DMS153 treated with DMSO at 0.1 percent for 48 hours (cell line): ENCODE data around the gene FERMT2.
"Not testable (repeated sequence)": the region's sequence is repeated elsewhere in the genome, so short reads cannot be mapped to it uniquely, and the experiment has no call there.

Experiments used
- DNase-seq: peaks from one replicate; lab custom pipeline; 2025; ENCODE audit not compliant: unreplicated experiment; lab: John Stamatoyannopoulos, UW

The FERMT2 gene

DNA sequence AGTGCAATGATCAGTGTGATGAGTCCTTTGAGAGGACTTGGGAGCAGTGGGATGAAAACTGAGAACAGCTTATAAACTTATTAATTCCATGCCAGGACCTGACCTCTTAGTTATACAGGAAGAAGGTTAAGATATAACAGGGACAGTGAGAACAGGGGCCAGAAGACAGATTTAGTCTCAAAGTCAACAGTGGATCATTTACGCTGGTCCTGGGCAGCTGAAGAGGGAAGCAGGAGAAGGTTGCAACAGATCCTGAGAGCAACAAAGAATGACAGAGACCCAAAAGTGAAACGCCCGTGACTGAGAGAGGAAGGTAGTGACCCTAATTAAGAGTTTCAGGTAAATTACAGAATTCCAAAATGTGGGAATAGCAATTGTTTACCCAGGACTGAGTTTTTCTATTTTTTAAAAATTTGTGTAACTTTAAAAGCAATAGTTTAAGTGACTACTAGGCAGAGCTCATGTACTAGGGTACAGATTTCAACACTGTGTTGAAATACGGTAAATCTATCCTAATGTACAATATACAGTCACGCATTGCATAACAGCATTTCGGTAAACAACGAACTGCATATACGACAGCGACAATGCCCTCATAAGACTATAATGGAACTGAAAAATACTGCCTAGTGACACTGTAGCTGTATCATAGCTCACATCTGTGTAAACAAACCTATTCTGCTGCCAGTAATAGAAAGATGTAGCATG, 81.8 kb downstream of the FERMT2 start:
- no peak for DNase-seq

DNA sequence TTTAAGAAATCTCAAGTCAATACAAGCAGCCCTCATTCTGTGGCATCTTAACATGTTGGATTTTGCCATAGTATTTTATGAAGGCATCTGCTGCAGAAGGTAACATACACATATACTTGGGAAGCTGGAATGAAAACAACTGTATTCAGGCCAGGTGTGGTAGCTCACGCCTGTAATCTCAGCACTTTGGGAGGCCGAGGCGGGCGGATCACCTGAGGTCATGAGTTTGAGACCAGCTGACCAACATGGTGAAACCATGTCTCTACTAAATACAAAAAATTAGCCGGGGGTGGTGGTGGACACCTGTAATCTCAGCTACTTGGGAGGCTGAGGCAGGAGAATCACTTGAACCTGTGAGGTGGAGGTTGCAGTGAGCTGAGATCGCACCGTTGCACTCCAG, 86.0 kb downstream of the FERMT2 start:
- DNase-seq, result not testable (repeated sequence)

DNA sequence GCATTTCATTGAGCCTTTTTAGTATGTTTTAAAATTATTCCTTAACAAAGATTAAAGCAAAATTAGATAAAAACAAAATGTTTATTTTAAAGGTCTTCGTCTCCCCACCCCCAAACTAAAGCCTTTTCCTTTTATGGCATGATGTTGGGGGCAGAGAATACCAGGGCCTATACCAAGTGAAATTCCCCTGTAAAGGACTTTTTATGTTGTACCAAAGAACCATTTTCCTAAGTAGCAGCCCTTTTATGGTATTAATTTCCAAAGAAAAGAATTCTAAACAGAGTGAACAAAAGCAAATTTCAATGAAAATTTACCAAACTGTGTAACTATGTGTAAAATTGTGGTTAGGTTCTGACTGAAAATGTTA, 87.5 kb downstream of the FERMT2 start:
- no peak for DNase-seq

GRCh38 chr14:52862632-52863333, 88.1 kb downstream of the FERMT2 start:
- no peak for DNase-seq

DNA sequence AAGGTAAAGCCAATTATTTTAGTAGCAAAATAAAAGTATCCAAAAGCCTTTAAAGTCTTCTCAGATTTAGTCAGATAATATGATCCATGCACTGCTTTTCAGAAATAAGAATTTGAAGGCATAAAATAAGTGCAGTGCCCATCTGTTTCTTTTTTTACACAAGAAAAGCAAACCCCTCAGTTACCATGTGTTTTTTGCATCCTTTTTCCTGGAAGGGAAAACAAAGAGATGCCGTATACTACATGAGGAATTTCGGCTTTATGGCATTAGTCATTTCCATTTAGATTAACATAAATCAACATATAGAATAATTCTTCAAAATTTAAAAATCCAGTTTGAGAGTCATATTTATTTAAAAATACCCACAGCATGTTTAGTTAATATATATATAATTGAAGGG, 89.4 kb downstream of the FERMT2 start:
- no peak for DNase-seq

GRCh38 chr14:52860910-52861309, 89.9 kb downstream of the FERMT2 start:
- DNase-seq, result no peak

- DNase-seq, result no peak
These were observed 90.6 kb downstream of the FERMT2 start for GRCh38 chr14:52860209-52860608.

DNA sequence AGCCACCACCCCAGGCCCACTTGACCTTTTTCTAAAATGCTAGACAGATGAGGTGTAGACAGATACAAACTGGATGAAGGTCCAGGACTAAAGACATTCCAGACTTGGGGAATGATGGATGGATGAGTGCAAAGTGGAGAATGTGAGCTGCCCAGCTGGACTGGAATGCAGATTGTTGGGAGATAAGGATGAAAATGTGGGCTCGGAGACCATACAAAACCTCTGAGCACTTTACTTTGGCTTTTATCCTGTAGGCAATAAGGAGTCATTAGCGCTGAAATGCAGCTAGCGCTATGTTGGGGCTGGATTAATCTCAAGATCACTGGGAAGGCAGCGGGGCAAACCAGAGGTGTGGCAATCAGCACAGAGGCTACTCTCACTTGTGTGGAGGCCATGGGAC, 94.7 kb downstream of the FERMT2 start:
- no peak for DNase-seq

- no peak for DNase-seq
These were observed 97.4 kb downstream of the FERMT2 start for GRCh38 chr14:52853522-52853854.

DNA sequence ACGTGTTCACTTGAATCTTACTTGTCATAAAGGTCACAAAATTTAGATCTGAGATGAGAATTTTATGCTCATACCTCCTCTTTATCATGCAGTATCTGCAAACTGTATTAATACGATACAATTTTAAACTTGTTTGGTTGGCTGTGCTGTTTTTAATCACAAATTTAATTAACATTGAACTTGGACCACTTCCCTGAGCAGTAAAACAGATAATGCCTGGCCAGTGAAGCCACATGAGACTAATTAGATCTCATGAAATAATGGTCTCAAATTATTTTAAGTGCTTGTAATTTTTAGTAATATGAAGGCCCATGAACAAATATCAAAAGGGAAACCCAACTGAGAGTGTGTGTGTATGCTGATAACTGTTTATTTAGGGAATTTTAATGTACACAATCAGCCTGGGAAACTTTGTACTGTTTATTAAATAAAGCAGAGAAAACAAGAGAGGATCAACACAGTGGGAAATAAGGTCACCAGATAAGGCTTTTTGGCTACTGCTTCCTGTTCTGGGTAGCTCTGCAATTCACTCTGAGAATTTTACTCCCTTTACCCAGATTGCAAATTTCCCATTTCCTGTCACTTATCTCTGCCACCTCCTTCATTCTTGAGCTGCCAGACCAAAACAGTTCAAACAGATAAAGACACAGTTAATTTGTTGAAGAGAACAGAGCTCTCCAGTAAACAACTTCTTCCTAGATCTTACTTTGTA, 97.9 kb downstream of the FERMT2 start:
- DNase-seq, result no peak

DNA sequence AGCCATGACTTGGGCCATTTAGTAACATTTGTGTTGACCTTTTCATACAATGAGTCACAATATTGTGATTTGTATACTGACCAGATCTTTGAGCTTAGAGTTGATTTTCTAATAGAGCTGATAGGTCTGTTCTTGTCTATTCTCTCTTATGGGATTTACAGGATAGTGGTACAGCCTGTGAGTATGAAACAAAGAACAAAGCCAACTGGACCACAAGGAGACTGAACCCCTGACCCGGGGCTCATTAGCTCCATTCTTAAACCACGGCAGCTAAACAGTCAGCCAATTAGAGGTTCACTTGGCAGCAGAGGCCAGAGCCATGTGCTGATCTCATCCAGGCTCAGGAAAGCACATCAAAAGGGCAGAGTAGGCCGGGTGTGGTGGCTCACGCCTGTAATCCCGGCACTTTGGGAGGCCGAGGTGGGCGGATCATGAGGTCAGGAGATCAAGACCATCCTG, 100.4 kb downstream of the FERMT2 start:
- DNase-seq, result no peak

- no peak for DNase-seq
These were observed 102.2 kb downstream of the FERMT2 start for GRCh38 chr14:52848626-52849025.

- no peak for DNase-seq
These were observed 104.3 kb downstream of the FERMT2 start for GRCh38 chr14:52846591-52846990.

DNA sequence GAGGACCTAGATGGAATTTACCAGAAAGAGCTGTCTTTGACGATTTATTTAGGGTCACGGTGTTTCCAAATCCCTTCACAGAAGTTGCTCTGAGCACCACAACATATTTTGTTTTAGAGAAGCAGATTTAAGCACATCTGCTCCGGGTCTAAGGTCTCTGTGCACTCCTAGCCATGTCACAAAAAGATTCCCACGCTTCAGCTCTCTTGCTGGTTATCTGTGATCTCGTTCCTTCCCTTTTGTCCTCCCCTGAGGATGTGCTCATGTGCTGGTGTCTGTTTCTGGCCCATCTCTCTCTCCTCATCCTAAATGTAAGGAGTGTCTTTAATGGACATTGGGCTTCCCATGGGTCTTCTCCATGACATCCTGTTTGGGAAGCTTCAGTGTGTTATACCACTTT, 105.8 kb downstream of the FERMT2 start:
- DNase-seq, result no peak

DNA sequence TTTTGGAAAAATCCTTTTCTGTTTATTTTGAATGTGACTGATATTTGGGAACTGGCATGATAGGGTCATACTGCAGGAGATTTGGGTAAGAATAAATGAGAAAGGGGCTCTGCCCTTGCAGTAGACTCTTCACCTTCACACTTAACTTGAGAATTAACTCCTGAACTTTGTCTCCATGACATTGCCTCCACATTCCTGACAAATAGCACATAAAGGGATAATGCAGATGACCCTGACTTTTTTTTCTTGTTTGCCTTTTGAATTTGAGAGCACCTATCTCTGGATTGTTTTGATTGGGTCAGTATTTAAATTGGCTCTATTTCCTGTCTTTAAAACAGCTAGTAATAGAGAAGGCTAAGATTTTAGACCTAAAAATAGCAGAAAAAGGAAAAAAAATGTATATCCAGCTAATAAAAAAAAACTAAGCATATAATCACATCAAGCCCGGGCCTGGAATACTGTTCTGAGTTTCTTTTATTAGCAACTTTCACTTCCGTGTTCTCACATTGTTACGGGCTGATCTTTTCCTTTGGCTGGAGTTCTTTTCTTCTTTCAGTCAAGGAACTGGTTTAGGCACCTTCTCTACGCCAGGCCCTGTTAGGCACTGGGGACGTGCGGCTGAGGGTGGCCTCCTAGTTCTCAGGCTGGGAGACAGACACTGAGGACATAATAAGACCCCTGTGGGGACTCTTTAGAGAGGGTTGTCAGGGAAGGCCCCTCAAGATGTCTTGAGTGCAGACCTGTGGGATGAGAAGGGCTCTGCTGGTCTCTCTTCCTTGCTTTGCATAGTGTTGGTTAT, 106.4 kb downstream of the FERMT2 start:
- no peak for DNase-seq

- DNase-seq, result no peak
These were observed 110.0 kb downstream of the FERMT2 start for GRCh38 chr14:52840877-52841276.

GRCh38 chr14:52837451-52837850, 113.4 kb downstream of the FERMT2 start:
- DNase-seq, result no peak

DNA sequence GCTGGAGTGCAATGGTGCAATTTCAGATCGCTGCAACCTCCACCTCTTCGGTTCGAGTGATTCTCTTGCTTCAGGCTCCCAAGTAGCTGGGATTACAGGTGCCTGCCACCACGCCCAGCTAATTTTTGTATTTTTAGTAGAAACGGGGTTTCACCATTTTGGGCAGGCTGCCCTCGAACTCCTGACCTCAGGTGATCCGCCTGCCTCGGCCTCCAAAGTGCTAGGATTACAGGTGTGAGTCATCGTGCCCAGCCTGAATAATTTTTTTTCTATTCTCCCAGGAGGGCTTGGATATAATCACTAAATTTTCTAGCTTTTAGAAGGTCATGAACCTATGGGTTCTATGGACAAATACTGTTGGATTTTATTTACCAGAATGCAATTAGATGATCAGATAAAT, 114.8 kb downstream of the FERMT2 start:
- no peak for DNase-seq

GRCh38 chr14:52835122-52835903, 115.5 kb downstream of the FERMT2 start:
- peak; percentile 27 for DNase-seq

DNA sequence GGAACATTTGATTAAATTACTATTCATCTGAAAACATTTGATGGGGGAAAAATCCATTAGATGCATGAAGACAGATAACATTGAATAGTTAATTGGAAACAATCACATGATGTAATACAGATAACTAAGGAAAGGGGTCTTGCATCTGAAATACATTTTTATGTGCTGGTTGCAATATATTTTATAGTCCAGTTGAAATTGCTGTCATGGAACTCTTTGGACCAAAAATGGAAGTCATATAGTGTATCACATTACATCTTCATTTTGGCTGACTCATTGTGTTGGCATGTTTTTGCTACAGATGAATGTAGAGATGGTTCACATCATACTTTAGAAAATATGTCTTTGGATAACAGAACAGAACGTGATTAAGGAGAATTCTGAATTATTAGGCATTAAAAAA, 116.4 kb downstream of the FERMT2 start:
- no peak for DNase-seq

GRCh38 chr14:52833891-52834290, 117.0 kb downstream of the FERMT2 start:
- no peak for DNase-seq
